HG02885 (cell line): ENCODE measurements around the gene COX4I1.
"Not testable (repeated sequence)": the region's sequence is repeated elsewhere in the genome, so short reads cannot be mapped to it uniquely, and the experiment has no call there.

Experiments
- ATAC-seq: cut with Tn5 transposase; IDR thresholded peaks from one replicate; pipeline ENCODE4 v1.9.1; 2021; ENCODE audit warnings: mild to moderate bottlenecking; ENCODE audit not compliant: unreplicated experiment, poor library complexity

Gene COX4I1

DNA sequence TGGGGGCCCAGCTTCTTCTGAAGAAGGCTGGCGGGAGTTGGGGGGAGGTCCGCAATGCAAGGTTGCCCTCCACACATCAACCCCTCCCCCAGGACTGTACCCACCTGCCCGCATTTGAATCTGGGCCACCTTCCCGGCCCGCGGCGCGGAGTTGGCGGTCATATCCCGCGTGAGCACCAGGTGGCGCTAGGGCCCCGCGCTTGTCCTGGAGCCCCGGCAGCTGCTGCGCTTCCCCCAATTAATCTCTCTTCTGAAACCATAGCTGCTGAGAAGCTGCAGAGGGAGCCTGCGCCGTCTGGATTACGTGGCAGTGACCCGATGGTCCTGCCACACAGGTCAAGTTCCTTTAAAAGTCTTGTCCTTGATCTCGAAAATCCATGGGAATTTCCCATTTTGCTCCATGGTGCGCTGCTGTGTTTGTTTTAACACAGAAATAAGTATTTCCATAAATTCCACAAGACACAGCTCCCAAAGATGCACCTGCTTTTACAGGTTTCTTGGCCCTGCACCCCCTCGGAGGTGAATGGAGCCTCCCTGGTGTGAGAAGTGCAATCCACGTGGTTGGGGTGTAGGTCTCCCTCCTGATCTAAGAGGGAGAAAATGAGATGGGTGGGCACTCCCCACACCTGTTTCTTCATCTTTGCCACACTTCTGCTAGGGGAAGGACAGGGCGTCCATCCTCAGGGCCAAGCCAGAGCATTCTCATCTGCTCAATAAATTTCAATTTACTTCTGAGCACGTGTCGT lies 22.1 kb downstream of the COX4I1 start:
- peak; percentile 78 for ATAC-seq

DNA sequence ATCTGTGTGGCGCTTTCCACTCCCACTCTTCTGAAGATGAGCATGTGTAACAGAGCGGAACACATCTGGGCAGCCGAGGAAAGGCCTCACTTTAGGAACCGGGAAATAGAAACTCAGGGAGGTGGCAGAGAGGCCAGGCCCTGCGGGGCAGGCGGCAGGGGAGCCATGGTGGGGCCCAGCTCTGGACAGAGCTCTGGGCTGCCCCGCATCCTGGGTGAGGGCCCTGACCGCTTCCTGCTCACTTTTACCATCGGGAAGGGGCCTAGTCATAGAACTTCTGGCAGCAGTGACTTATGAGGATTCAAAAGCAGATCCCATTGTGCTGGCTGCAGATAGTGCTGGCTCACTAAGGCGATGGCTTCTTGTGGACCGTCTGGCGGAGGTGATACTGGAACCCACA lies 22.6 kb downstream of the COX4I1 start:
- ATAC-seq: no peak

DNA sequence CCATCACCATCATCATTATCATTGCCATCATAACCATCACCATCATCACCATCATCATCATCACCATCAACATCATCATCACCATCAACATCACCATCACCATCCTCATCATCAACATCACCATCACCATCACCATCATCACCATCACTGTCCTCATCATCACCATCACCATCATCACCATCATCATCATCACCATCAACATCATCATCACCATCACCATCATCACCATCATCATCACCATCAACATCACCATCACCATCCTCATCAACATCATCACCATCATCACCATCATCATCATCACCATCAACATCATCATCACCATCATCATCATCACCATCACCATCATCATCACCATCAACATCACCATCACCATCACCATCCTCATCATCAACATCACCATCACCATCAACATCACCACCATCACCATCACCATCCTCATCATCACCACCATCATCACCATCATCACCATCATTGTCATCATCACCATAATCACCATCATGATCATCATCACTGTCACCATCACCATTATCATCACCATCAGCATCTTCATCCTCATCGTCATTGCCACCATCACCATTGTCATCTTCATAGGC lies 23.9 kb downstream of the COX4I1 start:
- no peak for ATAC-seq

DNA sequence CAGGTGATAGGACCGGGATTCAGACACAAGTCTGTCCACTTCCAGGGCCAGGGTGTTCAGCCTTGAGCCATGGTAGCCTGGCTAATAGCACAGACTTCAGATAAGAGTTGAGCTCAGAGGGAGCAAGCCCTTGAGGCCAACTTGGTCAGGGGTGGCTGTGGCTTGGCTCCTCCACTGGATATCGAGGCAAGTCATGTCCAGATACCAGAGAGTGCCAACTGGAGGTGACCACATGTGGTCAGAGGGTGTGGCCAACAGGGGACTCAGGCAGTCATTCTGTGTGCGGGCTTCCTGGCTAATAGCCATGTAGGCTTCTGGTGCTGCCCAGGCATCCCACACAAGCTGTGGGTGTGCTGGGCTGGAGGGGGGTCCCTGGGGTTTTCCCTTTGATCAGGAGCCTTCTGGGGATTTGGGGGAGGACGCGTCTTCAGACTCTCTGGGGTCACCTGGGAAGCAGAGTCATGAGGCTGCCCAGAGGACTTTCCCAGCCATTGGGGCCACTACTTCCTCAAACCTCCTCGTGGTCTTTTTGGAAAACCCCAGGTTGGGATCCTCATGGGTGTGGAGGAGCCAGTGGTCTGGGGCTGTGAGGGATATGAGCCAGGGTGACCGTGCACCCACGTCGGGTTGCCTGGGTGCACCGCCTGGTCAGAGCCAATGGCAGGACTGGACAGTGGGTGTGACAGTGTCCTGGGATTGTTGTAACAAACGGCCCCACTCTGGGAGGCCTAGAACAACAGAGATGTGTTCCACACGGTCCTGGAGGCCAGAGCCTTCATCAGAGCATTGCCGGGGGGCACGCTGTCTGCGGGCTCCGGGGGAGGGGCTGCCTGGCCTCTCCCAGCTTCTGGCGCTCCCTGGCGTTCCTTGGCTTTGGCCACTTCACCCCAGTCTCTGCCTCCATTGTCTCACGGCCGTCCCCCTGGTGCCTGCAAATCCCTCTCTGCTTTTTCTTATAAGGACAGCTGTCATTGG lies 25.0 kb downstream of the COX4I1 start:
- no peak for ATAC-seq

DNA sequence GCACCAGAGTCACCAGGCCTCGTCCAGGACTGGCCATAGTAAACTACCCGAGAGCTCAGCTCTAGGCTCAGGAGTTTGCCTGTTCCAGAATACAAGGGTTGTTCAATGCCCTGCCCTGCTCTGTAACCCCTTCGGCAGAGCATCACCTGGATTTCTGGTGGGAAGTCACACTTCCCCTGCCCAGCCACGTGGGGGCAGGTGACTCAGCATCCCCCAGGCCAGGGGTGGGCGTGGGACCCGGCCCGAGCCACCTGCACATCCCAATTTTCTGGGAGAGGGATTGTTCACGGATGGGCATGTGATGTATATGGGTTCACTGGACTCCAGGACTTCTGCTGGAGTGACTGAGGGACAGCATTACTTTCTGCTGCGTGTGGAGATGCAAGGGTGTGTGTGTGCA lies 25.8 kb downstream of the COX4I1 start:
- no peak for ATAC-seq

DNA sequence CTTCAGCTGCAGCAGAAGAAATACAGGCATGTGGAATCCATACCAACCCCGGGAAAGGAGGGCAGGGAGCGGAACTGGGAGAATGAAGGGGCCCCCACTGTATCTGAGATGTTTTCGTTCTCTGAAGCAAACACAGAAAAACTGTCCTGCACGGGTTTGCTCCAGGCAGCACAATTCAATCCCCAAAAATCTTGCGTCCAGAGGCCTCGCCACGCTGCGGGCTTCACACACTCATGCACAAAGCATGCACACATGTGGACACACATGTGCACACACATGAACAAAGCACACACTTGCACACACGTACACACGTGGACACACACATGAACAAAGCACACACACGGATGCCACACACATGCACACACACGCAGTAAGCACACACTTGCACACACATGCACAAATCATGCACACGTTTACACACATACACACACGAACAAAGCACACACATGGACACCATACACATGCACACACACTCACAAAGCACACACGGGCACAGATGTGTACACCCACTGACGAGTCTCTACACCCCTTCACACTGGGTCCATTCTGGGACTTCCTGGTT lies 27.3 kb downstream of the COX4I1 start:
- no peak for ATAC-seq

DNA sequence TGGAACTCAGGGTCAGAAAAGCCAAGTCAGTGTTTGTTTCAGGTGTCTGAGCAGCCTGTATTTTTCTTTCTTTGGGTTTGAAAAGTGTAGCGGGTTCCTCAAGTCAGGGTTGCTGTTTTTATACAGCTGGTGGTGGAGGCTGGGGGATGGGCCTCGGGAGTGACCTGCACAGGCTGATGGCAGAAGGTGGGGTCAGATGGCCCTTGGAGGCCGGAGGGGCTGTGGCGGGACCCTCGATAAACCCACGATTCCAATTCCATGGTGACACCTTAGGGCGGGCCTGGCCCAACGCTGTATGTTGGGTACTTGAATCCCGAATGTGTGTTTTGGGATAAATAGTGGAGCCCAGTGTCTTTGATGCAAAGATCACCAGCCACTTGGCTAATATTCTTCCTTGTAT lies 28.7 kb downstream of the COX4I1 start:
- no peak for ATAC-seq

DNA sequence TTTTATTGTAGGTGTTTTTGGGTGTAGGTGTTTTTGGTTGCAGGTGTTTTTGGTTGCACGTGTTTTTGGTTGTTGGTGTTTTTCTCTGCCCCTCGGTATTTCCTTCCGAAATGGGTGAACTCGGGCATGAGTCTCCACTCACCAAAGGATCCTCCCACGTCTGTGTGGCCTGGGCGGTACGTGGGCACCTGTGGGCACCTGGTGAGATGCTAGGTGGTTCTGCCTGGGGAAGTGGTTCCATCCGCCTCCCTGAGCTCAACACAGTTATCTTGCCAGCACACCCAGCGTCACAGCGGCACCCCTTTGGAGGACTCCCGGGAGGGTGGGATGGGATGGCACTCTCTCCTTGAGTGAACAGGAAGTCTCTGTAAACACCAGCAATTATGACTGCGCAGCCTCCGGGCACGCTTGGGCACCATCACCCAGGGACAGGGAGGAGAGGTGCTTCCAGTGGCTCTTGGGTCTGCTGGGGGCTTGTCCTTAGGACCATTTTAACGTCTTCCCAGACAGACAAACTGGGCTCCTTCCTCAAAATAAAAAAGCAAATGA lies 29.8 kb downstream of the COX4I1 start:
- ATAC-seq: no peak

DNA sequence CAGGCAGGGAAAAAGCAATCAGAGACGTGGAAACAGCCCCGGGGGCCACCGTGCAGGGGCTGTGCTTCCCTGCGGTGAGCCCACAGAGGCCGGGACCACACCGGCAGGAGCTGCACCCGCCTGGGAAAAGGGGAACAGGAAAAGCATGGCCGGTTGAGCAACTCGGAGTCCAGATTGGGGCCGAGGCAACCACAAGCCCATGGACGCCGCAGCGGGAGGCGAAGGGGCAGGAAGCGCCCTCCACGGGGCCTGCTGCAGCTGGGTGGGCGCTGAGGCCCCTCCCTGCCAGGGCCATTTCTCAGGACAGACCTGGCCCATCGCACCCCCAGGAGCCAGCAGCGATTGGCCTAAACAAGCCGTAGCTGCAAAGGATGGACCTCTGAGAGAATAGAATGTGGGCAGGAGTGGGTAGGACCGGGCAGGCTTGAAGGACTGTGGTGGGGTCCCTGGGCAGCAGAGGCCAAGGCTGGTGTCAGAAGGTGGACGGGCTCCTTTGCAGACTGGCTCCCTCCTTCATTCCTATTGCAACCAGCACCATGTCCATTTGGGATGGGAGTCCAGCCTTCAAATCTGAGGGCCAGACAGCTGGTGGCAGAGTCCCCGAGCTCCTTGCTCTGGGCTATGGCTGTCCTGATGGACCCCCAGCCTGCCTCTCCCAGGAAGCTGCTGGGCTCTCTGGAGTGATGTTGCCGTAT lies 30.4 kb downstream of the COX4I1 start:
- no peak for ATAC-seq

DNA sequence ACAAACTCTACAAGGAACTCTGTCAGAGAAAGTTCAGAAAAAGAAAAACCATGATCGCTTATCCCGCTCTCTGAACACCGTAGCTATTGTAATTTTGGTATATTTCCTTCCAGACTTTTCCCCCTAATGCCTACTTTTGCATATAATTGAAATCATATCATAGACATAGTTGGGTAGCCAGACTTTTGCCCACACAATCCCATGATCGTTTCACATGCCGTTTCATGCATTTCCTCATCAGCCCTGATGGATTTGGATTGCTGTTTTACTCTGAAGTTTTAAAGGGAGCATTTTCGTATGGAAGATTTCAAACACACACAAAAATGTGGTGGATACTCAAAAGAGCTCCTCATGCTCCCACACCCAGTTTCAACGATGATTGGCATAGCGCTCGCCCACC lies 31.3 kb downstream of the COX4I1 start:
- no peak for ATAC-seq

DNA sequence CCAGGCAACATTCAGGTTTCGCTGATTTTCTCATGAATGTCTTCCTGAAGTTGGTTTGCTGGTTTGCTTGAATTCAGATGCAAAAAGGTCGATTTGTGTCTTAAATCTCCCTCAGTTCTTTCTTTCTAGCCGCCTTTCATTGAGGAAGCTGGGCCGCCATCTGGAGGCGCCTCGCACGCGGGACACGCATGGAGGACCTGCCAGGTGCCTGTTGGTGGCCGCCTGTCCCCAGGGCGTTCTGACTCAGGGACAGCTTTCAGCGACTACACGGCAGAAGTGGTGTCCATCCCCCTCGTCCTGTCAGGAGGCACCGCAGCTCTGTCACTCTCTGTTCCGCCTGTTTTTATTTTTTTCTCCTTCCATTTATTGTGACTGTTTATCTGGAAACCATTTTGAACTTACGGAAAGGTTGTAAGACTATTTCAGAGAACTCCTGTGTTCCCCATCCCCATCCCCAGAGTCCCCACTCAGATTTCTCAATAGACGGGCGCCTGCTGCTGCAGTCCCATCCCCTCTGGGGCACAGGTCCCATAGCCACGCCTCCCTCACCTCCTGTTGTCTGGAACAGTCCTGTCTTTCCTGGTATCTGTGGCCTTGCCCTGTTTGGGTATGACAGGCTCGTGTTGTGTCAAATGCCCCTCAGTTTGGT lies 33.2 kb downstream of the COX4I1 start:
- ATAC-seq: no peak

DNA sequence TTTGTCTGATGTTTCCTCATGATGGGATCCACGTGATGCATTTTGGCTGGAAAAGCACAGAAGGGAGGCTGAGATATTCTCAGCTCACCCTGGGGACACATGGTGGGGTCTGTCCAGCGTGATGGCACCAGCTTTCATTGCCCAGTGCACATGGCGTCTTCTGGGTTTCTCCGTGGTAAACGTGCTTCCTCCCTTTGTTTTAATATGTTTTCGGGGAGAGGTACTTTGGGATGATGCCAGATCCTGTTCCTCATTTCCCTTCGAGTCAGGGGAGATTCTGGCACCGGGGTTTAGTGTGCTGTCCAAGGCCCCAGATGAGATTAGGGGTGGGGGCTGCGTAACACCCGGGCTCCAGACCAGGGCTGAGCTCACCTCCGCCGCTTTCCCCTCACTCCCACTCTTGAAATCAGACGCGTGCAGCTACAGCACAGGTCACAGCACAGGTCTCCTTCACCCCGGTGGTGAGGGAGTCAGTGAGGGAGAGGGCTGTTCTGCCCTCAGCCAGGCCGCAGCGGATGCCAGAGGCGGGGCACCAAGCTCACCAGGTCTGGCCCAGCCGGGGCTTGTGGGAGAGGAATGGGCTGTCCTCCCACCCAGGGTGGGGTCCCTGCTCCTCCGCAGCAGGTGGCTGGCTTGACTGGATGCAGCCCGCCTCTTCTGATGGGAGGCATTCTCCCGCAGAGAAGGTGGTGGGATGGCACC lies 33.9 kb downstream of the COX4I1 start:
- no peak for ATAC-seq

DNA sequence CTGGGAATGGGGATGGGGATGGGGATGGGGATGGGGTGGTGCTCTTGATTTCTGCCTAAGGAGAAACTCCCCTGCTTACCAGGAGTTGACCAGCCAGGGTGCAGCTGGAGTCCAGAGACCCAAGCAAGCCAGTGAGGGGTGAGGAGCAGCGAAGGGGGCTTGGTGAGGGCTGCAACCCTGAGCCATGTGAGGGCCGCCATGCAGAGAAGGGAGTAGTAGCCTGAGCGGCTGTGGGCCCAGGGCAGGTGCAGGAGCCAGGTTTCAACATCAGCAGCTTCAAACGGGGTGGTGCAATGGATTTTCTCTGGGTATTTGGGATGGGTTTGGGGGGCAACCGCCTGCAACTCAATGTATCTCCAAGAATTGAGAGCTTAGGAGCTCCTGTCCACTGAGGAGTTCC lies 35.2 kb downstream of the COX4I1 start:
- ATAC-seq: no peak

DNA sequence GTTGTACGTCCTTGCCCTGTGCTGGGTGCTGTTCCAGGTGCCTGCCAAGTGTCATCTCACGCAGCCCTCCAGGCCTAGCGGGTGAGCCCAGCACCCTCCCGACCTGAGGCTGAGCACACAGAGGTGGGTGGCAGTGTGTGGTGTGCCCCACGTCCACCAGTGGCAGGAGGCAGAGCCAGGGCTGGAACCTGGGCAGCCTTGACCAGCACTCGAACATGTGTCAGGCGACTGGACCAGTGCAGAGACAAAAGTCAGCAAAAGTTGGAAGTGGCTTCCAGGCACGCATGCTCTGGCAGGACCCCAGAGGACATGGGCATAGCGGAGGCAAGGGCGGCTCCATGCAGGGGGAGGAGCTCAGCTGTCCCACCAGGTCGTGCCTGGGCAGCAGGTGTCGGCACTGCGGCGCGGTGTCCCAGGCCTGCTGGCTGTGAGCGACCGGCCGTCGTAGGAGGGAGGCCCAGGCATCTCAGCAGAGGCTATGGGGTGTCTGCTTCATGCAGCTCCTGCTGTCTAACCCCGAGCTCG lies 35.8 kb downstream of the COX4I1 start:
- ATAC-seq: no peak

DNA sequence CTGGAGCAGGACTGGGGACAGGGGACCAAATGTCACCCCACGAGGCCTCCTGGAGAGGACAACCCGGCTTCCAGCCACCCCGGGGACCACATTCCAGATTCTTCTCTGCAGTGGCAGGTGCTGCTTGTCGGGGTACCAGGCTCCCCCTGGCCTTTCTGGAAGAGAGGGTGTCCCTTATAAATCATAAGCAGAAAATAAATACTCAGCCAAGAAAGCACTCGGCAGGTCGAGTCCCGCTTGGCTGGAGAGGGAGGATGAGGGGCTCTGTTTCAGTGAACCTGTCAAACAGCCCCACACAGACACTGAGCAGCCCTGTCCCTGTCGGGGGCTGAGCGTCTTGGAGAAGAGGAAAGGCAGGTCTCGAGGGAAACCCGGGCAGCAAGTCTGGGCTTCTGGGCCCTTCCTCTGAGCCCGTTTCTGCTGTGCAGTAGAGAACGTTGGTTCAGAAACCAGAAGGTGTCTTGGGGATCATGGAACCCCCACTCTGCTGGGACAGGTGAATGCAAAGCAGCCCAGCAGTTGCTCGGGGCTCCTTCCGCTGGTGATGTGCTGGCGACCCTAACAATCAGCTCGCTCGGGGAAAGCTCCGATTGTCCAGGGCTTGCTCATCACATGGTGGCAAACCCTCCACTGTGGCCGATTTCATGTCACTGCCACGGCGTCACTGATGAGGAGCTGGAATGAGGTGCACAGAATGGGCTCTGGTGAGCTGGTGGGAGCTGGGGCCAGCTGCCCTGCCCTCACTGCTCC lies 36.6 kb downstream of the COX4I1 start:
- ATAC-seq: no peak

DNA sequence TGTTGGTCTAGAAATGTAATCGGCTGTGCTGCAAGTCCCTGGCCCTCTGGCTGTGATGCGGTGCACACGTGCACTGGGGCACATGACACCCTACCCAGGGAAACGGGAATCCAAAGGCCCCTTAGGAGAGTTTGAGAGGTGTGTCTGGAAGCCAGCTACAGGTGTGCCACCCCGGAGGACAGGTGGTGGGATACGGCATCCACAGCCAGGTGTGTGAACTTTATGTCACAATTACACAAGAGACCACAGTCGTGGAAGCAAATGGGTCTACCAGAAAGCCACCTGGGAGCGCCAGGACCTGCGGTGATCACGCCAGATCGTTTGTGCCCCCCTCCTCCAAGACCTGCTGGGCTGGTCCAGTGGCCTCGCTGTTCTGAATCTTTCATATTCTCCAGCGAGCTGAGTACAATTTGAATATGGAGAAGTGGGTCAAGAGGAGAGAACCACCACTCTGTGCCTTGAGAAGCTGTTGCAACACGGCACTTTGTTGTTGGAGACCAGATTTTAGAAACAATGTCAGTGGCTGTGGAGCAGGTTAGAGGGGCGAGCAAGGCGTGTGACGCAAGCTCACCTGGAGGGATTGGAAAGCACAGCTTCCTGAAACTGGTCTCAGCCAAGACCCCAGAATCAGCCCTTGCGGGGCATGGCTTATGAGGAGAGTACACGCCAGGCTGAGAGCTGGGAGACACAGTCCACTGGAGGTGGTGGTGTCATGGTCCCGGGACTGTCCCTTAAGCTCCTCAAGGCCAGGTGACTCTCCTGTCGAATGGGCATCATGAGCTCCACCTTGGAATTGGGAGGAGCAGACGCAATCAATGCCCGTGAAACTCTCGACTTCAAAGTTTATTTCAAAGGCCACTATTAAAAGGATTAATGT lies 37.4 kb downstream of the COX4I1 start:
- ATAC-seq: no peak

DNA sequence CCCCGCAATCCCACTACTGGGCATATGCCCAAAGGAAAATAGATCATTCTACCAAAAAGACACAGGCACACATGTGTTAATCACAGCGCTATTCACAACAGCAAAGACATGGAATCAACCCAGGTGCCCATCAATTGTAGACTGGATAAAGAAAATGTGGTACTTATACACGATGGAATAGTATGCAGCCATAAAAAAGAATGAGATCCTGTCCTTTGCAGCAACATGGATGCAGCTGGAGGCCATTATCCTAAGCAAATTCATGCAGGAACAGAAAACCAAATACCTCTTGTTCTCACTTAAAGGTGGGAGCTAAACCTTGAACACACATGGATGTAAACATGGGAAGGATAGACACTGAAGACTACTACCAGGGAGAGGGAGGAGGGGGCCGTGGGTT lies 38.2 kb downstream of the COX4I1 start:
- not testable (repeated sequence) for ATAC-seq
